ENCODE measurements around the gene ISY1.

ISY1 gene

GRCh38 chr3:129085818-129086217, 75.0 kb downstream of the ISY1 start:
- DNase-seq: no peak

- no peak for DNase-seq
Measured at GRCh38 chr3:129085165-129085715, 75.6 kb downstream of the ISY1 start.

GRCh38 chr3:129084501-129084900, 76.4 kb downstream of the ISY1 start:
- no peak for DNase-seq

- DNase-seq: no peak
Measured at GRCh38 chr3:129082026-129082425, 78.8 kb downstream of the ISY1 start.

GRCh38 chr3:129081503-129081902, 79.4 kb downstream of the ISY1 start:
- DNase-seq: no peak

- DNase-seq: no peak
Measured at GRCh38 chr3:129078510-129078909, 82.4 kb downstream of the ISY1 start.
